Heart right ventricle (tissue), 16 donors: ENCODE results near the gene CCT7. TPM values are rescaled to one million over a fixed set of nuclear protein-coding genes. Genes with fewer than 3 reads are reported as not detected.

Experiments
- ATAC-seq, 8 donors: fragments of 200-7000 bp; cut with Tn5 transposase; one replicate each; pipeline ENCODE4 v1.9.1; 2020; ENCODE audit warnings: mild to moderate bottlenecking in 8 of 8, moderate library complexity in 8 of 8, moderate number of reproducible peaks in 1 of 8
- DNase-seq, 2 donors: peaks; one replicate each; pipeline ENCODE4 v3.0.0-alpha.2; 2020
- H3K27ac ChIP-seq, 10 donors: fragments of 200-600 bp; sonication (generic) in 2 of 10; one replicate each; pipeline versions ENCODE4 v1.5.0 to v1.8.0; 2020 to 2022; ENCODE audit warnings: mild to moderate bottlenecking in 3 of 10
- H3K27me3 ChIP-seq, 7 donors: fragments of 200-600 bp; one replicate each; pipeline ENCODE4 v1.8.0; 2021 to 2022; ENCODE audit warnings: mild to moderate bottlenecking in 2 of 7
- H3K36me3 ChIP-seq, 9 donors: fragments of 200-600 bp; sonication (generic) in 1 of 9; one replicate each; pipeline versions ENCODE4 v1.5.0 to v1.8.0; 2020 to 2022; ENCODE audit warnings: mild to moderate bottlenecking in 2 of 9
- H3K4me1 ChIP-seq, 9 donors: fragments of 200-600 bp; sonication (generic) in 1 of 9; one replicate each; pipeline versions ENCODE4 v1.5.0 to v1.8.0; 2020 to 2022; ENCODE audit warnings: mild to moderate bottlenecking in 4 of 9
- H3K4me3 ChIP-seq, 10 donors: fragments of 200-600 bp; sonication (generic) in 2 of 10; one replicate each; pipeline versions ENCODE4 v1.5.0 to v1.8.0; 2020 to 2022; ENCODE audit warnings: mild to moderate bottlenecking in 7 of 10, moderate library complexity in 2 of 10
- H3K9me3 ChIP-seq, 11 donors: fragments of 200-600 bp in 10 of 11; sonication (generic) in 2 of 11; one replicate each; pipeline versions ENCODE4 v1.5.0 to v1.8.0; 2013 to 2022; ENCODE audit warnings: mild to moderate bottlenecking in 2 of 11, control low read depth in 1 of 11, moderate library complexity in 1 of 11
- CTCF ChIP-seq, 9 donors: fragments of 200-600 bp; sonication (generic) in 2 of 9; IDR thresholded peaks; one replicate each; pipeline versions ENCODE4 v1.5.0 to v1.8.0; 2021 to 2022; ENCODE audit warnings: antibody characterized with exemption in 9 of 9, mild to moderate bottlenecking in 5 of 9, moderate library complexity in 1 of 9
- WGBS, 2 donors: extraction: QIAGEN DNeasy Blood & Tissue Kit; methylation state at CpG; one replicate each; pipeline ENCODE4 v1.1.7; 2013; ENCODE audit warnings: inconsistent platforms in 1 of 2; 5-methylcytosine and 5-hydroxymethylcytosine counted together
- intact Hi-C, 10 donors: fragments of 100-400 bp; cut with DNase I; formaldehyde crosslinking; loops; one replicate each; pipeline versions ENCODE4 v1.11.1 to v1.14.2; 2022
- polyA plus RNA-seq, 2 donors: library from polyadenylated mRNA; stranded (reverse); fragments of 200-250 nt; gene quantifications; one replicate each; pipeline ENCODE4 v1.2.3, GENCODE V29; 2013
- total RNA-seq, 10 donors: library from RNA; stranded (reverse); fragmentation: NEBNext Ultra II Directional in 3 of 10; extraction: Animal tissue kit (Norgen Biotek cat#: 25700) in 3 of 10; gene quantifications; one replicate each; pipeline versions ENCODE4 v1.2.1 to v1.2.4, GENCODE V29; 2021 to 2023
- donor health status: Arrhythmogenic right ventricular cardiomyopathy.
- donor health status: ischemic (EF 13 %, LVEDD 7.1; RV severe dilation, severe dysfunction).
- donor health status: healthy with polysubstance abuse.
- donor health status: DM: no; HTN: yes; CAD: no.
- donor health status: DM: no; HTN: no; CAD: no.
- donor health status: ischemic (EF 25% LVEDD 6.9; RV normal size, moderate dysfunction).
- donor health status: ischemic (EF 25% LVEDD 5.7; RV mildly dilated, moderate dysfunction).
- donor health status: healthy.
- donor health status: DM: yes; HTN: yes; CAD: no.
- donor health status: Ischemic cardiomyopathy.
- donor health status: ischemic (EF 35%, LVEDD 5.7; RV mildly dilated, moderate dysfunction).
- donor health status: nonischemic (EF 11% LVEDD 7.7; RV severe dilation, severe dysfunction).
- donor health status: DM: yes; HTN: yes; CAD: no.
- donor health status: PGD.
- donor health status: ischemic (EF 29% LVEDD 5.4; RV normal size, mild dysfunction).
- donor health status: nonischemic (EF 23%, LVEDD 6.1; RV moderate dilation, normal function).

CCT7 gene
- total and polyA plus RNA-seq, 12 donors, result 162 to 332 (median 180) TPM

- intact Hi-C loops, result no loop called here
- H3K4me3 ChIP-seq, result peak overlapping the region; percentile 1 to 57 (median 44)
- WGBS, 2 donors, result 3% methylated on average over 57 to 64 of the region's 64 CpGs
- DNase-seq (peak in 1 of 2 donors; percentile 9), ATAC-seq (peak in 1 of 8 donors; percentile 15)
- H3K4me1 ChIP-seq, result peaks cover 4 to 31% (median 19%) of the 10 kb centered on the region in 9 donors
- peaks cover 0 to 3% (median 0%) of the 10 kb centered on the region in 11 donors for H3K9me3 ChIP-seq
- H3K27ac ChIP-seq, result no peak overlapping the region
- peaks cover 31 to 100% (median 95%) of the 10 kb centered on the region in 7 donors for H3K27me3 ChIP-seq
- no peak for TF ChIP-seq CTCF (IDR thresholded peaks at IDR 0.05)
- H3K36me3 ChIP-seq, result no peaks in the 10 kb centered on the region
Observed at GRCh38 chr2:73292906-73293533, 58.9 kb downstream of the CCT7 start.

- H3K4me3 ChIP-seq, result peak within 1 kb of the TSS; percentile 1 to 57 (median 44)
- intact Hi-C loops, result no loop called here
- no peaks in the 10 kb centered on the region for H3K36me3 ChIP-seq
- no peak within 1 kb of the TSS for H3K27ac ChIP-seq
- peak; percentile 33 to 34 for DNase-seq
- WGBS, 2 donors, result 1 to 2% methylated on average over 45 of the region's 45 CpGs
- H3K27me3 ChIP-seq, result peaks cover 31 to 98% (median 89%) of the 10 kb centered on the region in 7 donors
- peaks cover 4 to 31% (median 19%) of the 10 kb centered on the region in 9 donors for H3K4me1 ChIP-seq
- no peak for TF ChIP-seq CTCF (IDR thresholded peaks at IDR 0.05)
- ATAC-seq, result peak; percentile 29 to 75 (median 60)
- H3K9me3 ChIP-seq, result peaks cover 0 to 3% (median 0%) of the 10 kb centered on the region in 11 donors
Observed at GRCh38 chr2:73293534-73294171, 59.5 kb downstream of the CCT7 start, which contains the start of gene EGR4. EGR4 (minus strand) TSS chr2:73293548; CDS start chr2:73293317, 231 bp downstream.

- Histone ChIP-seq H3K4me3 (no peak overlapping the region), H3K27ac (no peak overlapping the region), H3K9me3 (peaks cover 0 to 3% (median 0%) of the 10 kb centered on the region in 11 donors), H3K4me1 (peaks cover 4 to 31% (median 19%) of the 10 kb centered on the region in 9 donors), H3K27me3 (peaks cover 31 to 98% (median 89%) of the 10 kb centered on the region in 7 donors), H3K36me3 (no peaks in the 10 kb centered on the region)
- intact Hi-C loops, result no loop called here
- no peak for DNase-seq
- ATAC-seq, result no peak
- WGBS, 2 donors, result 90 to 92% methylated on average over 2 of the region's 2 CpGs
- TF ChIP-seq CTCF (IDR thresholded peaks at IDR 0.05), result no peak
Observed at GRCh38 chr2:73294239-73294638, 60.1 kb downstream of the CCT7 start.

GRCh38 chr2:73295751-73296400 lies 61.8 kb downstream of the CCT7 start:
- no peak overlapping the region for H3K4me3 ChIP-seq
- DNase-seq (no peak), ATAC-seq (no peak)
- H3K27me3 ChIP-seq, result peaks cover 31 to 98% (median 82%) of the 10 kb centered on the region in 7 donors
- H3K9me3 ChIP-seq, result peaks cover 0 to 3% (median 0%) of the 10 kb centered on the region in 11 donors
- intact Hi-C loops, result no loop called here
- no peaks in the 10 kb centered on the region for H3K36me3 ChIP-seq
- 33 to 40% methylated on average over 5 of the region's 5 CpGs for WGBS, 2 donors
- peaks cover 4 to 31% (median 19%) of the 10 kb centered on the region in 9 donors for H3K4me1 ChIP-seq
- no peak overlapping the region for H3K27ac ChIP-seq
- TF ChIP-seq CTCF (IDR thresholded peaks at IDR 0.05), result no peak
